MG63 (cell line): Measurements from ENCODE around the gene FMO3. TPM values are rescaled to one million over a fixed set of nuclear protein-coding genes. Genes with fewer than 3 reads are reported as not detected.

Experiments used
- total RNA-seq: library from RNA; depleted of rRNA; stranded (reverse); fragments of >200 nt; shearing (Covaris generic); gene quantifications from 2 replicates; pipeline ENCODE4 v1.2.3, GENCODE V29; 2014; ENCODE audit warnings: low replicate concordance; rRNA removed

The FMO3 gene
- total RNA-seq, 1 experiment from 2014 or later, result not detected

Other genes starting within 250 kb of the FMO3 start
- gene MROH9, start 155.4 kb upstream of the FMO3 start, total RNA-seq, result not detected in 2 replicates
- gene FMO2, start 94.4 kb downstream of the FMO3 start, total RNA-seq, result not detected in 2 replicates
- not detected in 2 replicates for gene FMO1, start 157.6 kb downstream of the FMO3 start, total RNA-seq
- gene FMO4, start 223.3 kb downstream of the FMO3 start, total RNA-seq, result 1.5 TPM in 1 of 2 replicates, not detected in the other